Peyer's patch (tissue), 4 donors: ENCODE data around the gene ACAP1.

ENCODE experiments used
- CTCF ChIP-seq, 6 experiments: fragments of 450-650 bp in 4 of 6; fragments of 200-600 bp in 2 of 6; sonication (generic) in 1 of 6; IDR thresholded peaks; one replicate each; pipeline ENCODE4 v1.5.1; 2017 to 2019; ENCODE audit warnings: antibody characterized with exemption in 6 of 6, mild to moderate bottlenecking in 3 of 6, moderate library complexity in 1 of 6
- POLR2A ChIP-seq, 2 donors: fragments of 450-650 bp; IDR thresholded peaks; one replicate each; pipeline ENCODE4 v1.5.1; 2017; ENCODE audit warnings: antibody characterized with exemption in 2 of 2, mild to moderate bottlenecking in 2 of 2, moderate library complexity in 2 of 2

DNA sequence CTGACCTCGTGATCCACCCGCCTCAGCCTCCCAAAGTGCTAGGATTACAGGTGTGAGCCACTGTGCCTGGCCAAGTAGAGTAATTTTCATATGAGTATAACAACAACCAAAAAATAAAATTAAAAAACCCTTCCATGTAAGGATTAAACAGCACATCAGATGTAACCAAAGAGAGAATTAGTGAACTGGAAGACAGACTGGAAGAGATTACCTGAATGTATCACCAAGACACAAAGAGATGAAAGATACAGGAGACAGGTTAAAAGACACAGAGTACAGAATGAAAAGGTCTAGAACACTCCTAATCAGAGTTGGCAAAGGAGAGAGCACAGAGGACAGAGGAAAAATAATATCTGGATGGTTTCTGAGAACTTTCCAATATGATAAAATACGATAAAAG is 42.8 kb downstream of the ACAP1 start:
- TF ChIP-seq POLR2A (IDR thresholded peaks at IDR 0.05) (no peak), CTCF (IDR thresholded peaks at IDR 0.05) (no peak)
